Activated naive CD4-positive, alpha-beta T cell treated with anti-CD3 and anti-CD28 coated beads, Interleukin-2, amount 10 ng/mL, durations not matched to agents 7 days and 5 days (primary cell): ENCODE data around the gene GPBAR1.
A peak's percentile ranks its signal among the peaks of the same experiment; 100 is the strongest.
"Not testable (repeated sequence)": the region's sequence is repeated elsewhere in the genome, so short reads cannot be mapped to it uniquely, and the experiment has no call there.

ENCODE experiments used
- CTCF ChIA-PET: fragments of 350-600 bp; sonication (Branson Sonifier 250); formaldehyde crosslinking; loops from one replicate; lab custom pipeline; 2021; ENCODE audit warnings: antibody characterized with exemption; lab: Charles Lee
- DNase-seq: peaks from one replicate; pipeline ENCODE4 v3.0.0-alpha.2; 2020
- H3K27ac Mint-ChIP-seq: one replicate; pipeline ENCODE4 v1.8.0; 2021; ENCODE audit warnings: mild to moderate bottlenecking, moderate library complexity, mixed read lengths
- H3K27me3 Mint-ChIP-seq: one replicate; pipeline ENCODE4 v1.8.0; 2021; ENCODE audit warnings: mild to moderate bottlenecking, mixed read lengths
- H3K36me3 Mint-ChIP-seq: one replicate; pipeline ENCODE4 v1.8.0; 2021; ENCODE audit warnings: mixed read lengths
- H3K4me1 Mint-ChIP-seq: one replicate; pipeline ENCODE4 v1.8.0; 2021; ENCODE audit warnings: mixed read lengths
- H3K4me3 Mint-ChIP-seq: one replicate; pipeline ENCODE4 v1.8.0; 2021; ENCODE audit warnings: mild to moderate bottlenecking, moderate library complexity, mixed read lengths
- H3K9me3 Mint-ChIP-seq: one replicate; pipeline ENCODE4 v1.8.0; 2021; ENCODE audit warnings: mixed read lengths

The GPBAR1 gene

DNA sequence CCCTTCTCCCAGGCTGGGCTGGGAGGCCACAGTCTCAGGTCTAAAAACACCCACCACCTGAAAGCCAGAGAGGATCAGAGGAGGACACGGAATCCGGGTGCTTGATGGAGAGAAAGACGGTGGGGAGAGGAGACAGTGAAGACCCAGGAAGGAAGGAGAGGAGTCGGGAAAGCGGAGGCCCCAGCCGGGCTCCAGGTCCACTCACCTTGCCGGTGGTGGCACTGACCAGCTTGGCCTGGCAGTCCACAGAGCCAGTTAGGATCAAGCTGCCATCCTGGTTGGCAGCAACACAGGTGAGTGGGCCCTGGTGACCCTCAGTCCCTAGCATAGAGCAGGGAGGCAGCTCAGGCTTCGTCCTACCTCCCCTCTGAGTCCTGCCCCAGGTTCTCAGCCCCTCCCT is 4.8 kb downstream of the GPBAR1 start:
- H3K4me3 Mint-ChIP-seq: no peak overlapping the region
- peaks cover 41% of the 10 kb centered on the region for H3K4me1 Mint-ChIP-seq
- no peaks in the 10 kb centered on the region for H3K9me3 Mint-ChIP-seq
- no peak for DNase-seq
- CTCF ChIA-PET: interaction anchor here (2.9 kb wide), 1 partner anchor 8 kb away, joined by 14 read pairs; no protein-coding TSS in a partner anchor
- H3K27ac Mint-ChIP-seq: peak overlapping the region; percentile 70
- peaks cover 29% of the 10 kb centered on the region for H3K36me3 Mint-ChIP-seq
- H3K27me3 Mint-ChIP-seq: peaks cover 6% of the 10 kb centered on the region

DNA sequence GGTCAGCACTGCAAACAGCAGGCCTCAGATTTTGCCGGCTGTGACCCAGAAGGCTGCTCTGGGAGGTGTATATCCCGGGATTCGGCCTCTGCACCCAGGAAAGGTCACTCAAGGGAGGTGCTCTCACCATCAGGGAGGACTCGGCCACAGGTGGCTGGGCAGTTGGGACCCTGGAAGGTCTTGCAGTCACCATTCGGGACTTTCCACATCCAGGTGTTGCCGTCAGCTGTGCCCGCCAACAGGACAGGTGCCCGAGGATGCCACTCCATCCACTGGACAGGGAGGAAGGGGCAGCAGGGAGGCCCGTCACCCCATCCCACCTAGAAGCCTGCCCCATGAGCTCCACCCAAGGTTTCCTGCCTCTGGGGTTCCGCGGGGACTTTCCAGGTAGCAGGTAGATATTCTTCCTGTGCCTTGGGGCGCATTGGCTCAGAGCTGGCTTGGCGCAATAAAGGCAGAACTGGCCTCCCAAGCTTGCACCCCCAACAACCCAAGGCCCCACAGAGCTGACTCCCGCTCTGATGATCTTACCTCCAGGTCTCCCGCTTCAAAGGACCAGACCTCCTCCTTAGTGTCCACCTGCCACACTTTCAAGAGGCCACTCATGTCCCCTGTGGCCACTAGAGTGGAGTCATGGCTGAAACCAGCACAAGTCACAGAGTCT is 5.6 kb downstream of the GPBAR1 start:
- CTCF ChIA-PET: interaction anchor here (0.7 to 2.9 kb wide), 2 partner anchors 9 to 83 kb away, joined by 3 to 14 read pairs; no protein-coding TSS in a partner anchor
- H3K36me3 Mint-ChIP-seq: peaks cover 29% of the 10 kb centered on the region
- H3K4me3 Mint-ChIP-seq: no peak overlapping the region
- H3K27ac Mint-ChIP-seq: no peak overlapping the region
- no peaks in the 10 kb centered on the region for H3K9me3 Mint-ChIP-seq
- no peak for DNase-seq
- peaks cover 6% of the 10 kb centered on the region for H3K27me3 Mint-ChIP-seq
- H3K4me1 Mint-ChIP-seq: peaks cover 45% of the 10 kb centered on the region

DNA sequence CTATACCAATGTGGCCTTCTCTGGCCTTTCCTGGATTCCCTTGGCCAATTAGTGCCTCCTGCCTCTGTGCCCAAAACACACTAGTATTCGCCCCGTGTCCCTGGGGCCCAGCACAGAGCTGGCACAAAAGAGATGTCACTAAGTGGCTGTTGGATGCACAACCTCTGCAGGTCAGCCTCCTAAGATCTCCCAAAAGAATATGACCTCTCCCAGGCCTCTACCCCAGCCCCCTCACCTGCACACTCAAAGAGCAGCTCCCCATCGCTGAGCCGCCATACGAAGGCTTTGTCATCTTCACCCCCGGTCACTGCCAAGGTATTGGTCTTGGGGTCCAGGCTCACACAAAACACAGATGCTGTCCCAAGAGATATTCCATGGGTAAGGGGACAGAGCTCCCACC is 6.4 kb downstream of the GPBAR1 start:
- Mint-ChIP-seq H3K27me3 (peaks cover 6% of the 10 kb centered on the region), H3K4me1 (peaks cover 53% of the 10 kb centered on the region), H3K9me3 (no peaks in the 10 kb centered on the region), H3K4me3 (no peak overlapping the region), H3K27ac (peak overlapping the region; percentile 22), H3K36me3 (peaks cover 33% of the 10 kb centered on the region)
- CTCF ChIA-PET: interaction anchor here (0.5 to 2.9 kb wide), 2 partner anchors 10 to 481 kb away, joined by 3 to 14 read pairs; no protein-coding TSS in a partner anchor
- no peak for DNase-seq

DNA sequence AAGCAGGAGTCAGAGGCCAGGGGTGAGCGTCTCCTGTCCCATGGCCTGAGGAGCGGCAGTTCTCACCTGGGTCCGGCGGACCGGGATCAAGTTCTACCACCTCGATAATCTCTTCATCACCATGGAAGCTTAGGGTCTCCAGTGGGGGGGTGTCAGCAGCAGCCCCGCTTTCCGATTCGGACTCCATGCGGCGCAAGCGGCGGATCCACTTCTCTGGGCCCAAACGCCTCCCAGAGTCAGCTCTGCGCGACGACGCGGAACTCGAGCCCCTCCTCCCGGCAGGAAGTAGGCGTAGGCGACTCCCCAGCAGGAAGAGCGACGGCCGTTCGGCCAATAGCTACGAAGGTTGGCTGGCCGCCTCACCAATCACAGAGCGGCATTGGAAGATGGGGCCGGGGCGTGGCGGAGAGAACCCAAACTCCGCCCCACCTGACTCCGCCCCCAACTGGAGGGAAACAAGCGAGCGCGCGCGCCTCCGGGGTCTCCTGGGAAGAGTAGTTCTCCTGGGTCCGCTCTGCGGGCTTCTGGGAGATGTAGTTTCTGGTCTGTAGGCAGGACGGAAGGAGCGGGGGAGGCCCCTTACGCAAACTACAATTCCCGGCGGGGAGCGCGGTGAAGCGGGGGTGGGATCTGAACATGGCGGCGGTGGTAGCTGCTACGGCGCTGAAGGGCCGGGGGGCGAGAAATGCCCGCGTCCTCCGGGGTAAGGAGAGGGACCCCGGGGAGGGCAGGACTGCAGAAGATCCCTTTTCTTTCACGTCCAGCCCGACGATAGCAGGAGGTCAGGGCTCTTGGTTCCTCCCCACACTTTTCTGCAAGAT is 9.3 kb downstream of the GPBAR1 start, which contains the start of the genes AAMP and PNKD:
TSS of gene AAMP (minus strand) at position 238 of the 821 bp plus-strand sequence. CDS start at position 187, 51 bp downstream.
TSS of gene PNKD (plus strand) at position 620 of the 821 bp plus-strand sequence. CDS start at position 637, 17 bp downstream.
- H3K36me3 Mint-ChIP-seq: peaks cover 39% of the 10 kb centered on the region
- peaks cover 53% of the 10 kb centered on the region for H3K4me1 Mint-ChIP-seq
- H3K4me3 Mint-ChIP-seq: peak within 1 kb of the TSS; percentile 92
- peak within 1 kb of the TSS; percentile 91 for H3K27ac Mint-ChIP-seq
- no peaks in the 10 kb centered on the region for H3K9me3 Mint-ChIP-seq
- CTCF ChIA-PET: interaction anchor here (1.2 to 7.4 kb wide), 10 partner anchors 10 to 196 kb away, joined by 3 to 195 read pairs (median 8); partner anchors contain the start of genes GPBAR1 and TMBIM1
- H3K27me3 Mint-ChIP-seq: peaks cover 6% of the 10 kb centered on the region
- peak; percentile 100 for DNase-seq

DNA sequence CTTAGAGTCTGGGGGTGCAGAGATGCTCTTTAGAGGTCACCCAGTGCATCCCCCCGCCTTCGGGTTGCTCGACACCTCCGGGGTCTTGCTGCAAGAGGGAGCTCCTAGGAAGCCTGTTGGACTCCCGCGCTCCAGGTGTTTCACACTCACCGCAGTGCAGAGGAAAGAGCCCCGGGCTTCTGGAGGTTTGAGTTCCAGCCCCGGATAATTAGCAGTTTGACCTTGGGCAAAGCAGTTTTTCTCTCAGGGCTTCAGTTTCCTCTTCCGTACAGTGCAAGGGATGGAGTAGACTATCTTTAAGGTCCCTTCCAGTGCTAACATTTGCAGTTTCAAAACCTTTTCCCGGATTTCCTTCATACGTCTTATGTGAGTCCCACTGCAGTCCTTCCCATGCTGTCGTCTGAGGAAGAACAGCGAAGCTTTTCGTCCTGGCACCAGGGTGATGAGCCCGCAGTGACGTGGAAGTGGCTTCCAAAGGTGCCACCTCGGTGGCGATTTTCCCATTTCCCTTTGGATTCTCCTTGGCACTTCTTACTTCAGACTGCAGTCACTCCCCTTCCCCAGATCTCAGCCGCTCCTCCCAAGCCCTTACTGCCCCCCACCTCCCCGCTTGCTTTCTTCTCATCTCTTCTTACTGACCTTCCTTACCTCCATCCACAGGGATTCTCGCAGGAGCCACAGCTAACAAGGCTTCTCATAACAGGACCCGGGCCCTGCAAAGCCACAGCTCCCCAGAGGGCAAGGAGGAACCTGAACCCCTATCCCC is 10.1 kb downstream of the GPBAR1 start:
- H3K36me3 Mint-ChIP-seq: peaks cover 43% of the 10 kb centered on the region
- peak overlapping the region; percentile 92 for H3K4me3 Mint-ChIP-seq
- CTCF ChIA-PET: interaction anchor here (0.7 to 7.4 kb wide), 14 partner anchors 10 to 195 kb away, joined by 3 to 195 read pairs (median 8); partner anchors contain the start of genes CATIP, GPBAR1 and TMBIM1
- H3K27ac Mint-ChIP-seq: peak overlapping the region; percentile 91
- H3K9me3 Mint-ChIP-seq: no peaks in the 10 kb centered on the region
- peaks cover 6% of the 10 kb centered on the region for H3K27me3 Mint-ChIP-seq
- DNase-seq: no peak
- H3K4me1 Mint-ChIP-seq: peaks cover 48% of the 10 kb centered on the region

DNA sequence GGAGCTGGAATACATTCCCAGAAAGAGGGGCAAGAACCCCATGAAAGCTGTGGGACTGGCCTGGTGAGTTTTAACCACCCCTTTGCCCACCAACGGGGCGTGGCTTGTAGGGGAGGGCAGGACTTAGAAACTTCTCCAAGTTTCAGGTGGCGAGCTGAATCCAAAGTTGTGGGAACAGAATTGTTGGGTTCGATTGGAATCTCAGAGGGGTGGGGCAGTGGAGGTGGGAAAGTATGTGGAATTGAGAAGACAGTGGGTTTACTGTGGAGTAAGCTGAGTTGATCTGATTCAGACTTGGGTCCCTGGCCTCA is 10.6 kb downstream of the GPBAR1 start:
- Mint-ChIP-seq H3K9me3 (no peaks in the 10 kb centered on the region), H3K4me3 (peak overlapping the region; percentile 92), H3K36me3 (peaks cover 45% of the 10 kb centered on the region), H3K27ac (peak overlapping the region; percentile 34), H3K27me3 (peaks cover 6% of the 10 kb centered on the region), H3K4me1 (peaks cover 46% of the 10 kb centered on the region)
- CTCF ChIA-PET: interaction anchor here (0.6 to 7.4 kb wide), 15 partner anchors 14 to 781 kb away, joined by 3 to 195 read pairs (median 8); partner anchors contain the start of genes CATIP and TMBIM1
- no peak for DNase-seq

DNA sequence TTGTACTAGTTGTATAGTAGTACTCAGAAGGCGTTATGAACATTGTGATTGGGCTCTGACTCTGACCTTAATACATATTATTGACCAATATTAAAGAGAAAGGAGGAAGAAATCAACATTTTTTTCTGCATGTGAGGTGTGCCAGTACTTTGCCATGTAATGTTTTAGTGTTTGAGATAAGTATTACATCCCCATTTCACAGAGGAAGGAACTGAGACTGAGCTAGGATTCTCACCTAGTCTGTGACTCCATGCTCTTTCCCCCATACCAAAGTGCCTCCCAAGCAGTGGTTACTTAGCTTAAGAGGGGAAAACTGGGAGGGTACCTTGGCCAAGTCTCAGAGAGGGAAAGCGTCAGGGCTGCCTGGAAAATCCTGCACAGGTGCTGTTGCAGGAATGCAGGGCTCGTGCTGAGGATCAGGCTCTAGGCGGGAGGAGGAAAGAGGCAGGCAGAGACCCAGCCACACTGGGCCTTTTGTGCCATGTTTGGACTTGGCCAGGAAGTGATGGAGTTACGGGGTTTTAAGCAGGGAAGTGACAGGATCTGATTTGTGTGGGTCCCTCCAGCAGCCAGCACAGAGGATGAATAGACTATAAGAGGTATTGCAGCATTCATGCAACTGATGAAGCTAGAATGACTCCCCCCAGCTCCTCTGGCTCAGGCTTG is 11.2 kb downstream of the GPBAR1 start:
- Mint-ChIP-seq H3K27me3 (peaks cover 6% of the 10 kb centered on the region), H3K4me3 (peak overlapping the region; percentile 92), H3K4me1 (peaks cover 46% of the 10 kb centered on the region), H3K27ac (peak overlapping the region; percentile 34), H3K9me3 (no peaks in the 10 kb centered on the region), H3K36me3 (peaks cover 49% of the 10 kb centered on the region)
- DNase-seq: no peak
- CTCF ChIA-PET: interaction anchor here (0.6 to 7.4 kb wide), 20 partner anchors 14 to 780 kb away, joined by 3 to 195 read pairs (median 6); partner anchors contain the start of genes CATIP and TMBIM1

DNA sequence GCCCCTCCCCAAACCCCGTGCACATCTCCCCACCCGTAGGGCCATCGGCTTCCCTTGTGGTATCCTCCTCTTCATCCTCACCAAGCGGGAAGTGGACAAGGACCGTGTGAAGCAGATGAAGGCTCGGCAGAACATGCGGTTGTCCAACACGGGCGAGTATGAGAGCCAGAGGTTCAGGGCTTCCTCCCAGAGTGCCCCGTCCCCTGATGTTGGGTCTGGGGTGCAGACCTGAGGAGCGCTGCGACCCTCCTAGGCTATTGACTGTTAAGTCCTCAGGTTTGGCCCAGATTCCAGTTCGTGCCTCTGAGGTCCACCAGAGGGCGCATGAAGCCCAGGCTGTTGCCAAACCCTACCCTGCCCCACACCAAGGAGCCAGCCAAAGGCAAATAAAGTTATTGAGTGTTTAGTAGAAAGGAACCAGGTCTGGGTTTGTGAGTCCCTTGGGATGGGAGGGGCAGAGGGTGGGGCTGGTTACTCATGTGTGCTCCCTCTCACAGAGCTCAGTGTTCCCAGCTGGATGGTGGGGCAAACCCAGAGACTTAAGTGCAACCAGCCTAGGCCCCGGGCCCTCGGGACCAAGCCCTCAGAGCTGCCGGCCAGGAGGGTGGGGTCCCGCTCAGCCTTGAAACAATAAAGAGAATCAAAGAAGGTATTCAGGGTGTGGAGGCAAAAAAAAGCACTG is 11.9 kb downstream of the GPBAR1 start:
- DNase-seq: peak; percentile 87
- peaks cover 50% of the 10 kb centered on the region for H3K36me3 Mint-ChIP-seq
- CTCF ChIA-PET: interaction anchor here (0.6 to 7.4 kb wide), 23 partner anchors 17 to 487 kb away, joined by 3 to 195 read pairs (median 5); partner anchors contain the start of genes CATIP and TMBIM1
- peak overlapping the region; percentile 44 for H3K4me3 Mint-ChIP-seq
- H3K9me3 Mint-ChIP-seq: no peaks in the 10 kb centered on the region
- peaks cover 6% of the 10 kb centered on the region for H3K27me3 Mint-ChIP-seq
- peaks cover 39% of the 10 kb centered on the region for H3K4me1 Mint-ChIP-seq
- H3K27ac Mint-ChIP-seq: peak overlapping the region; percentile 70

DNA sequence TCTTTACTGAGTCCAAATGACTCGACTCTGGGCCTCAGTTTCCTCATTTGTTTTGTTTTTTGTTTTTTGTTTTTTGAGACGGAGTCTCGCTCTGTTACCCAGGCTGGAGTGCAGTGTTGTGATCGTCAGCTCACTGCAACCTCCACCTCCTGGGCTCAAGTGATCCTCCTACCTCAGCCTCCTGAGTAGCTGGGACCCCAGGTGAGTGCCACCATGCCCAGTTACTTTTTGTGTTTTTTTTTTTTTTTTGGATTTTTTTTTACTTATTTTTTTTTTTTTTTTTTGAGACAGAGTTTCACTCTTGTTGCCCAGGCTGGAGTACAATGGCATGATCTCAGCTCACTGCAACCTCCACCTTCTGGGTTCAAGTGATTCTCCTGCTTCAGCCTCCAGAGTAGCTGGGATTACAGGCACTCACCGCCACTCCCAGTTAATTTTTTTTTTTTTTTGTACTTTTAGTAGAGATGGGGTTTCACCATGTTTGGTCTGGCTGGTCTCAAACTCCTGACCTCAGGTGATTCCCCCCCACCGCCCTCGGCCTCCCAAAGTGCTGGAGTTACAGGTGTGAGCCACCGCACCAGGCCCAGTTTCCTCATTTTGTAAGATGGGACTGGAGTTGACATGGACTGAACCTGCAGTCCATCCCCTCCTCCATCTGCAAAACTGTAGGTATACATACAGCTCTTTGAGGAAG is 12.5 kb downstream of the GPBAR1 start:
- DNase-seq, H3K4me3 Mint-ChIP-seq, H3K27me3 Mint-ChIP-seq, H3K9me3 Mint-ChIP-seq: not testable (repeated sequence)
- Mint-ChIP-seq H3K4me1 (peaks cover 38% of the 10 kb centered on the region), H3K27ac (peak overlapping the region; percentile 70), H3K36me3 (peaks cover 54% of the 10 kb centered on the region)
- CTCF ChIA-PET: interaction anchor here (0.6 to 7.4 kb wide), 19 partner anchors 12 to 488 kb away, joined by 3 to 195 read pairs (median 4); partner anchors contain the start of genes CATIP, GPBAR1 and TMBIM1

DNA sequence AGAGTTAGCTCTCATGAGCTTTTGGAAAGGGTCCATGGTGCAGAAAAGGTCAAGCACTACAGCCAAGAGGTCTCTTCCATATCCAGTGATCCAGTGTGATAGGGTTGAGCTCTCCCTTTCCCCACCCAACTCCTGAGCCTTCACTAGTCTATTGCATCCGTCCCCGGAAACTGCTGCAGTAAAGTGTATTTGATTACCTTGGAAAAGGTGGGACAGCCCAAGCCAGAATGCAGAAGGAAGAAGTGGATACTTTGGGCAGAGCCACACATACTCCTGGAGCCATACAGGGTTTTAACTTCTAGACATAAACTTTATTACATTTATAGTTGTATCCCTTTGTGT is 13.1 kb downstream of the GPBAR1 start:
- Mint-ChIP-seq H3K27ac (no peak overlapping the region), H3K27me3 (peaks cover 6% of the 10 kb centered on the region), H3K36me3 (peaks cover 56% of the 10 kb centered on the region), H3K4me1 (peaks cover 37% of the 10 kb centered on the region), H3K4me3 (no peak overlapping the region), H3K9me3 (no peaks in the 10 kb centered on the region)
- DNase-seq: no peak
- CTCF ChIA-PET: interaction anchor here (0.6 to 7.4 kb wide), 10 partner anchors 13 to 192 kb away, joined by 3 to 195 read pairs (median 4); partner anchors contain the start of genes CATIP, GPBAR1 and TMBIM1

DNA sequence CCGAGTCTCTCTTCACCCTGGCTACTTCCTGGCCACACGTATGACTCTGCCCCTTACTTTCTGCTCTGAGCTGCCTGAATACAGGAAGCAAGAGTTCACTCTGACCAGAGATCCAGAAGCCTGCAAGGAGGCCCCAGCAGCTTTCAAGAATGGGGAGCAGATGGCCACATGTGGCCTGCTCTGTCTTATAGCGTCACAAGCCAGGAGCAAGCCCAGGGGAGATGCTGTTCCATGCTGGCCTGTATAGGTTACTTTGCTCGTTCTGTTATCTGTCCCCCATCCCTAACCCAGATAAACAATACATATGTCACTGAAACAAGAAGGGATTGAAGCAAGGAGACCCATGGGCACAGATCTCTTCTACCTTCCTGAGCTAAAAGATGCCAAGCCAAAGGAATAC is 13.8 kb downstream of the GPBAR1 start:
- DNase-seq: no peak
- Mint-ChIP-seq H3K27ac (no peak overlapping the region), H3K4me3 (no peak overlapping the region), H3K27me3 (peaks cover 6% of the 10 kb centered on the region), H3K9me3 (no peaks in the 10 kb centered on the region), H3K4me1 (peaks cover 31% of the 10 kb centered on the region), H3K36me3 (peaks cover 56% of the 10 kb centered on the region)
- CTCF ChIA-PET: interaction anchor here (0.7 to 7.4 kb wide), 6 partner anchors 15 to 106 kb away, joined by 3 to 195 read pairs (median 10); partner anchors contain the start of genes CATIP and TMBIM1
